ENCODE measurements around the gene NAA50.

GRCh38 chr3:113695431-113695785 lies 50.6 kb downstream of the NAA50 start:
- no peak for TF ChIP-seq CTCF (IDR thresholded peaks at IDR 0.05 in 4 of 5, conservative IDR thresholded peaks at IDR 0.05 in 1 of 5)
- no peak for TF ChIP-seq POLR2A (IDR thresholded peaks at IDR 0.05)

Measured in gastrocnemius medialis (tissue), 4 donors.